GM18867 (cell line): ENCODE results near the gene BLNK.
A peak's percentile ranks its signal among the peaks of the same experiment; 100 is the strongest.

ENCODE experiments used
- ATAC-seq: cut with Tn5 transposase; IDR thresholded peaks from one replicate; pipeline ENCODE4 v1.9.1; 2021; ENCODE audit warnings: mild to moderate bottlenecking, moderate library complexity; ENCODE audit not compliant: unreplicated experiment

BLNK gene

GRCh38 chr10:96264938-96265337 lies 6.4 kb downstream of the BLNK start:
- ATAC-seq, result no peak

GRCh38 chr10:96263669-96264068 lies 7.7 kb downstream of the BLNK start:
- no peak for ATAC-seq

GRCh38 chr10:96263176-96263575 lies 8.2 kb downstream of the BLNK start:
- ATAC-seq, result no peak

- ATAC-seq, result no peak
These were observed 9.4 kb downstream of the BLNK start for GRCh38 chr10:96261930-96262329.

DNA sequence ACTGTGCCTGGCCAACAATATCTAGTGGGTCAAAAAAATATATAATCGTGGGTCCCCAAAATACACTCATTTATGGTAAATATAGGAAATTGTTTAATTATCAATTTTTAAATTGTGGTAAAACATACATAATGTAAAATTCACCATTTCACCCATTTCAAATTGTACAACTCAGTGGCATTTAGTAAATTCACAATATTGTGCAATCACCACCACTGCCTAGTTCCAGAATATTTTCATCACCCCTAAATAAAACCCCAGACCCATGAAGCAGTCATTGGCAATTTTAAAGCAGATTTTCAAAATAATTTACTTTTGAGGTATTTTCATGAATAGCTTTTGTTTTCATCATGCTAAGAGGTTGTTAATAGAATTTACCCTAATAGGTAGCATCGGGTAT lies 10.2 kb downstream of the BLNK start:
- ATAC-seq, result no peak

DNA sequence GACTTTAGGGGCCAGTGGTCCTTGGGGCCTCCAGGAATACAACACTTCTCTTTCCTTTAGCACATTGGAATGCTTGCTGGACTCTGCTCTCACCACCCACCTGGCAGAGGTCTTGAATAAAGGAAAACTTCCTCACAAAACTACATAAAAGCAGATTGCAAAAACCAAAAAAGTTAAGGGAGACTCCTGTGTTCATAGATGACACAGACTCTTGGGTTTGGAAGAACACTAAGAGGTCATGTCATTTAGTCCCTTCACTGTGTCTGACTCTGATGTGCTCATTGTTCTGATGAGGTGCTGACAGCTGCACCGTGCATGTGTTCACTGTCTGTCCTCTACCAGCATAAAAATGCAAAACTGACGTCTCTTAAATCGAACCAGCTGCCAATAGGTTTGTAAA lies 11.4 kb downstream of the BLNK start:
- no peak for ATAC-seq

DNA sequence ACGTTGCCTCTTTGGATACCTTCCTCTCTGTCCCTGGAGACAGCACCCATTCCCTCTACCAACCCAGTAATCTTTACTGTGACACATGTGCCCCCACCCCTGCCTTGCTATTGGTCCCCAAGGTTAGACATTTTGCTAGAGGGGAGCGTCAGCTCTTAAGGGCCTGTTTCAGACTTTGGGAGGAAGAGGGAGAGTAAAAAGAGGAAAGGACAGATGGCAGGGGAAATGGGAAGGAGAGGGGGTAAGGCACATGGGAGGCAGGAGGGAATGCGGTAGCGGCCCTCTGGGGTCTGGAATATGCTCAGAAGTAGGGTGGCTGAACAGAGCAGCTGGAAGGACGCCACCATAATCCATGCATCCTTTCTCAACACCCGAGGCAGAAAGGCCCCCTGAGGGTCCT lies 12.2 kb downstream of the BLNK start:
- no peak for ATAC-seq

DNA sequence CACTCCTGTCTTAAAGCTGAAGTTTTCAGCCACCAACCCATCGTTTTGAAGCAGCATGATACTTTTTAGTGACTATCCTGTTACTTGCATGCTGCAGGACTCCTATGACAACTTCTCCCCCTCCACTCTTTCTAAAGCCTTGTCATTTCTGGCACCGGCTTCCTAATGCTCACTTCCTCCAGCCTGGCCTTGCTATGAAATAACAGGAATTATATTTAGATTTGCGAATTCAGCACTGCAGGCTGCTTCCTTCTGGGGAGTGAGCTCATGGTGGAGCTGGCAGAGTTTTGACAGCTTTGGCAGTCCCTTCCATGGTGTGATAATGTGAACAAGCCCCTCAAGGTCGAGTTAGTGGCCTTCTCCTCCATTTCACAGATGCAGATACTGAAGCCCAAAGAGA lies 13.4 kb downstream of the BLNK start:
- ATAC-seq, result no peak

- no peak for ATAC-seq
These were observed 15.6 kb downstream of the BLNK start for GRCh38 chr10:96255549-96256333.

GRCh38 chr10:96254976-96255375 lies 16.4 kb downstream of the BLNK start:
- no peak for ATAC-seq

- no peak for ATAC-seq
These were observed 18.6 kb downstream of the BLNK start for GRCh38 chr10:96252730-96253129.

DNA sequence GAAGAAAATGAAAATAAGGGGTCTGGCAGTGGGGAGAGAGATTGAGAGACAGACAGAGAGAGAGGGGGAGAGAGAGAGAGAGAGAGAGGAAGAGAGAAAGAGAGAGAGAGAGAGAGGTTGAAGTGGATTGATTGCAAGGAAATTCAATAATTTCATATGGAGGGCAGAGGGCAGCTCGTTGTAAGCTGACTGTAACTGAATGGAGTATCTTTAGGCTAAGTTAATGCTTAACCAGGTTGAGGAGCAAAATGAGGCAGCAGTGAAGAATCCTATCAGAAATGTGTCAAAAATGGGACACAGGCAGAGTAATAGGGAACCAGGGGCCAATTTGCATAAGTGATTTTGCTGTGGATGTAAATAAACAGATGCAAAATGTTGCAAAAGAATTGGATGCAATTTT lies 21.0 kb downstream of the BLNK start:
- no peak for ATAC-seq

- no peak for ATAC-seq
These were observed 22.1 kb downstream of the BLNK start for GRCh38 chr10:96249264-96249663.

GRCh38 chr10:96244354-96244753 lies 27.0 kb downstream of the BLNK start:
- peak; percentile 97 for ATAC-seq

DNA sequence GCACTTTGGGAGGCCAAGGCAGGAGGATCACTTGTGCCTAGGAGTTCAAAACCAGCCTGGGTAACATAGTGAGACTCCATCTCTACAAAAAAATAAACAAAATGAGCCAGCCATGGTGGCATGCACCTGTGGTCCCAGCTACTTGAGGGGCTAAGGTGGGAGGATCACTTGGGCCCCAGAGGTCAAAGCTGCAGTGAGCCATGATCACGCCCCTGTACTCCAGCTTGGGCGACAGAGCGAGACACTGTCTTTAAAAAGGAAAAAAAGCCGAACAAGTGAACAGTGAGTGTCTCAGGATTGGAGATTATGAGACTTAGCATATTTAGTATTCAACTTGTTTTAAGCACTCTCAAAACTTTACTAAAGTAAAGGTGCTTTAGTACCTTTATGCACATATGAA lies 28.1 kb downstream of the BLNK start:
- no peak for ATAC-seq

DNA sequence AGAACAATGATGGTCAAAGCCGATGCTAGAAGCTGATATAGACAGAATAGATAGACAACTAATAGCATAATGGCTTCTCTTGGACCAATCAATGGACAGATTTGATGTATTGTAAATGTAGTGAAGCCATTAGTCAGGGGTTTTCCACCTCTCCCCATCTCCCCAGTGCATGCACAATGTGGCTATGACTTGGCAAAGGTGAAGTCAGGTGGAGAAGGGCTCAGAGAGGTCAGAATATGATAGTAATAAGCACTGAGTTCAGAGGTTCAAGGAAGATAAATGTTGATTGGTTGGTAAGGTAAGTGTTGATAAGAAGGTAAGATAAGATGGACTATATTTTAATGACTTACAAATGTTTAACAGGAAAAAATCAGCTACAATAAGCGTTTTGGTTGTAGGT lies 28.5 kb downstream of the BLNK start:
- ATAC-seq, result no peak

DNA sequence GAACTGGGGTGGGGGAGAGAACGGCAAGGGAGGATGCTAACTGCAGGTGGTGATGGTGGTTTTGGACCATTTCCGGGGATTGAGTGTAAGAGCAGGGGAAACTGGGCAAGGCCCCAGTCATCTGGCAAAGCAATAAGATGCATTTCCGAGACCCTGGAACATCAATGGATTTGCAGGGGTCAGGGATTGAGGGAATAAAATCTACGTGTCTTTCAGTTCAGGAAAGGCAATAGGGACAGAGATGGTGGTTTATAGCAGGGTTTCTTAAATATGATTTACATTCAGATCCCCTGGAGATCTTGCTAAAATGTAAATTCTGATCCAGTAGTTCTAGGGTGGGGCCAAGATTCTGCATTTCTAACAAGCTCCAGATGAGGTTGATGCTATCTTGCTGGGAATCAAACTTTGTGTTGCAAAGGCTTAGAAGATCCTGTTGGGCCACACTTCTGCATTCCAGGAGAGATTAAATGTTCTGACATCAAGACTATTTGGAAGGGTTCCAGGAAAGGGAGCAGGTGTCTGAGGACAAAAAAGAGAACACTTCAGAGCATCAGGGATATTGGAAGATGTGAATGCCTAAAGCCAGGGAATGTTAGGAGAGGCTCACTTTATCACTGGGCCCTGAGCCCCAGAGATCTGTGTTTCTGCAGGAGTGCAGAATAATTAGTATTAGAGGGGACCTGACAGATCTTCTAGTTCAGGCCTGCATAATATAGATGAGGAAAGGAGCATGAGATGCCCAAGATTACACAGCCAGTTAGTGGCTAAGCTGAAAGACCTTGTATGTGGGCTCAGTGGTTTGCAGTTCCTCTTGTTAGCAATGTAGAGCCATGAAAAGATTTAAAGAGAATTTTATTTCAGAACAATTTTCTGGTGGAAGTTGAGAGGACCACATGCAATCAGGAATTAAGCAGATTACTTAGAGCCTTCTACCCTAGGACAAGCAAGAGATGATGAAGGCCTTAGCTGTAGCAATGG lies 32.4 kb downstream of the BLNK start:
- no peak for ATAC-seq

- ATAC-seq, result no peak
These were observed 34.5 kb downstream of the BLNK start for GRCh38 chr10:96236876-96237275.

GRCh38 chr10:96236090-96236478 lies 35.3 kb downstream of the BLNK start:
- ATAC-seq, result no peak

GRCh38 chr10:96235326-96236089 lies 35.9 kb downstream of the BLNK start:
- ATAC-seq, result no peak

DNA sequence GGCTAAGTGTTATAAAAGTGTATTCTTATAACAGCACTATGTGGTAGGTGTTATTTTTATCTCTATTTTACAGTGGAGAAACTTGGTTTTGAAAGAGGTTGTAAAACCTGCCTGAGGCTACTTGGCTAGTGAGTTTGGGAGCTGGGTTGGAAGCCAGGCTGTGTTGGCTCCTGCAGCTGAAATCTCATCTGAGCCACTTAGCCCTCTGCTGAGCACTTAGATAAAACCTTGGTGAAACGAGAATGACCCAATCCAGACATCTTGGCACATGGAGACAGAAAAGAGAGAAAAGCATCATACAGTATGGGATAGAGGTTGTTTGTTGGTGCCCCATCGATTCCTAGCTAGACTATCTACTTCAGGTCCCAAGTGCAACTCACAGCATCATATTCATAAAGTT lies 37.4 kb downstream of the BLNK start:
- ATAC-seq, result no peak
